GM04503 (cell line): ENCODE results near the gene MYO5C.

Experiments used
- DNase-seq: peaks from one replicate; pipeline ENCODE4 v3.0.0-alpha.2; 2012; ENCODE audit warnings: low read depth

MYO5C gene

DNA sequence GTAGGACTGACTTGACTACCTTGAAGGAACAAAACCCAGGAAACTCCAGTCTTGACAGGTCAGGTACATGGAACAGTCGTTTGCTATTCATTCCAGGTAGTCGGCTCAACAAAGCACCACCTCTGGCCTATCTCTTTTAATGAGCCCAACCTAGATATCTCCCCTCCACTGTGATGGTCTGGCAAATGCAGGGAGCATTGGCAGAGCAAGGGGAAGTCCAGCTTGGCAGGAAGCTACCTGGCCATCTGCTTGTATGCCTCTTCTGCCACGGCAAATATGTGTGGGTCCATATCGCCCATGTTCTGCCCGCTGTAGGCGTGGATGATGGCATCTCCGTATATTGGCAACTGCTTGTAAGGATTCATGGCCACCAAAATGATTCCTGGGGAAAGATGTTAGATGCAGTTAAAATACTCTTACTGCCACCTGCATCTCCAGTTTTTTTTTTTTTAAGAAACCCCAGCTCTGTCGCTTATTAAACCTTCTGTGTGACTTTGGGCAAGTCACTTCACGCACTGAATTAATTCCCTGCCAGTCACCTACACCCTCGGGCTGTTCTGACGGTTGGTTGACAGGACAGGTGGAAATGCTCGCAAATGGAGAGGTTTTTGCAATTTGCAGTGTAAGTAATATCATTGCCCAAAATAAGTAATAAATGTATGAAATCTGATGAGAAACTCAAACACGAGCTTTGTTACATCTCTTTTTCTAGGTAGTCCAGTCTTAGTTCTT, 16.8 kb downstream of the MYO5C start:
- DNase-seq = no peak

GRCh38 chr15:52278135-52278534, 17.5 kb downstream of the MYO5C start:
- no peak for DNase-seq

DNA sequence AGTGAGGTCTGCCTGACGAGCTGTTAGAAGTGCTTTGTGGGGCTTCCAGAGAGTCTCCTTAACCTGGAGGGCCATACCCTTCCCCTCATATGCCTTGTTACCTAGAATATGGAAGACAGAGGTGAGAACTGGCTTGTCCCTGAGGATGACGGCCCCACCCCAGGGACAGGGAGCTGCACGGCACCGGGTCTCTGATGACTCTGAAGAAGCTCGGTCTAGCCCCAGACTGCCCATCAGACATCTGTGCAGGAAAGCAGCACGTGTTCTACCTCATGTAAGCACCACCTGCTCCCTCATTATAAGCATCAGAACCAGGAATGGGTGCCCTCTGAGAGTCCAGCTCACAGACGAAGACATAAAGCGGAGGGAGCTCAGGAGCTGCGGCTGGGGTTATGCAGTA, 18.0 kb downstream of the MYO5C start:
- DNase-seq = no peak

GRCh38 chr15:52276256-52276770, 19.3 kb downstream of the MYO5C start:
- no peak for DNase-seq

- no peak for DNase-seq
Observed at GRCh38 chr15:52263563-52264282, 31.9 kb downstream of the MYO5C start.

DNA sequence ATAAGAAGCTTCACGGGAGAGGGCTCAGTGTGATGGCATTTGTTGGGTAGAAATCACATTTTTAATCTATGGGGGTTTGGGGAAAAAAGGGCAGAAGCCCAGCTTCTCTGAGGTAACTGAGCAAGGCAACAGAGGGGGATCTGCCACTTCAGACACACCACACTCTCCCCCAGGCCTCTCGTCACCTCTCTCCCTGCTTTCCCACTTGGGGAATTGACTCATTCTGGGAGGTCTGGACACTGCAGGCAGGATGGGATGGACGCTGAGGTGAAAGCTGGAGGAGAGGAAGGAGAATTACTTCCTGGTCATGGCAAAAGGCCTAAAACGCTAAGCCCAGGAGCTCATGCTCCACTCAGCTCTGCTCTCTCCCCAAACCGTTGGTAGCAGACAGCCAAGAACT, 33.2 kb downstream of the MYO5C start:
- DNase-seq = no peak

GRCh38 chr15:52261498-52262242, 33.9 kb downstream of the MYO5C start:
- DNase-seq = peak; percentile 36

- DNase-seq = no peak
Observed at GRCh38 chr15:52261026-52261425, 34.6 kb downstream of the MYO5C start.

- no peak for DNase-seq
Observed at GRCh38 chr15:52259503-52259902, 36.1 kb downstream of the MYO5C start.

DNA sequence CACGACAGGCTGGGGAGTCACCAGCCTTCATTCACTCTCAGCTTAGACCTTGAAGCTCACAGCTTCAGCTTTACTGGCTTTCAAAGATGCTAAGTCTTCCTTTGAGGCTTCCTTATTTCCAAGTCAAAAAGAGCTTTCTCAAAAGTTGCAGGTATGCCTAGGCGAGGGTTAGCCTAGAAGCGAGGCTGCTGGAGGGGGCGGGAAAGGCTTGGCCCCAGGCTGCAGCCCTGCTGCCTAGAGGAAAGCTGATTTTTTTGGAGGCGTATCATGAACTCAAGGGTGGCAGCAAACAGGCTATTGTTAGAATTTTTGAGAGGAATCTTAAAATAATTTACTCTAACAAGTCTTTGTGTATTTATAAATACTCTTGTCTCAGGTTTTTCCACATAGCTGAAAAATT, 37.1 kb downstream of the MYO5C start:
- DNase-seq = no peak

- DNase-seq = no peak
Observed at GRCh38 chr15:52257734-52258062, 37.9 kb downstream of the MYO5C start.

DNA sequence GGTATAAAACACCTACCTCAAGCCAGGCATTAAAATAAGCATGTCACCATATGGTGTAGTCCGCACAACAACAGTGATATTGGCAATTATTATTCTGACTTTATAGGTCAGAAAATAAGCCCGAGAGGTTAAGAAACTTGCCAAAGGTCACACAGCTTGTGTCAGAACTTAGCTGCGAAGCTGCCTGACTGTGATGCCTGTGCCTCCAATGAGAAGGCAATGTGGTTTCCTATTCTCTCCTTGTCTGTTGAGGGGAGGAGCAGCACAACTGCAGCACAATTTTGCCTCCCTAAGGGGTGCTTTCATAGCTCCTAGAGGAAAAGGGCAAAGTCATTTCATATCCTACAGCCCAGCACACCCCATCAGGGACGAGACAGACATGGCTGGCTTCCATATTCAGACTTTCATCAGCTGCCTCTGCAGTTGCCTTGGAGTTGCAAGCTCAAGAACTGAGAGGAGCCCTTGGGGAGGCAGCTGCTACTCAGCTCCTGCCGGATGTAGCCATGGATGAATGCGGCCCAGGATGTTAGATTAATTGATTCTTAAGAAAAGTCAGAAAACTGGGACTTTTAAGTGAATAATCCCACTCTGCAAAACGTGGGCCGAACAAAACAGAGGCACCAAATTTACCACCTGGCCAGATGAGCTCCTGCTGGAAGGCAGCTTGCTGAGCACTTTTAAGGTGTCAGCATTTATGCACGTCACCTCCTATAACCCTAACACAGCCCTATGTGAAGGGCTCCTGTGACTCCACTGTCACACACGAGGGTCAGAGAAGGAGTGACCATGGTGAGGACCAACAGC, 38.5 kb downstream of the MYO5C start:
- no peak for DNase-seq

DNA sequence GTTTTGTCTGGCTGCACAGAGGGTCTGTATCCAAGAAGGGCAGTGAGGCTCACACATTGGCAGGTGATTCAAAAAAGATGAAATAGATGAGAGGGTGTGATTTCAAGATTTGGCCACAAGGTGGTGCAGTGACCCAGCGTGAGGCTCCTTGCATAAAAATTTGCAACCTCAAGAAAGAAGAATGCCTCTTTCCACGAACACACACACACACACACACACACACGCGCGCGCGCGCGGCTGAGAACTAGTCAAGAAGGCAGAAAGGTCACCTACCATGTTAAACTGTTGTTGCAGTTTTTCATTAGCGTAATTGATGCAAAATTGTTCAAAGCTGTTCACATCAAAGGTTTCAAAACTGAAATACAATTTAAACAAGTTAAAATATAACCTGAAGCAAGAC, 39.2 kb downstream of the MYO5C start:
- no peak for DNase-seq

GRCh38 chr15:52255935-52256334, 39.7 kb downstream of the MYO5C start:
- DNase-seq = no peak

DNA sequence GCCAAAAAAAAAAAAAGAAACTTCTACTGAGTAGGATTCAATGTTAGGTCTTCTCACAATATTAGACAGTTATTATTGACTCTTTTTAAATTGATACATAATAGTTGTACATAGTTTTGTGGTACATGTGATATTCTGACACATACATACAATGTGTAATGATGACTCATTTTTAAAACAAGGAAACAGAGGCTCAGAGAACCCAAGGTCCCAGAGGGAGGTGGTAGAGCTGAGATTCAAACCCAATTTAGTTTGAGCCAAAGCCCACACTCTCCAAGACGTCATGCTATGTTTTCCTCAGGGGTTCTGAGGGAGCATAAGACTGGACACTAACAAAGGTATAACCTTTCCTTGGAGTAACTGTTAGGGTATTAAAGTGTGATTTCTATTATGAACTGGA, 40.6 kb downstream of the MYO5C start:
- DNase-seq = no peak

DNA sequence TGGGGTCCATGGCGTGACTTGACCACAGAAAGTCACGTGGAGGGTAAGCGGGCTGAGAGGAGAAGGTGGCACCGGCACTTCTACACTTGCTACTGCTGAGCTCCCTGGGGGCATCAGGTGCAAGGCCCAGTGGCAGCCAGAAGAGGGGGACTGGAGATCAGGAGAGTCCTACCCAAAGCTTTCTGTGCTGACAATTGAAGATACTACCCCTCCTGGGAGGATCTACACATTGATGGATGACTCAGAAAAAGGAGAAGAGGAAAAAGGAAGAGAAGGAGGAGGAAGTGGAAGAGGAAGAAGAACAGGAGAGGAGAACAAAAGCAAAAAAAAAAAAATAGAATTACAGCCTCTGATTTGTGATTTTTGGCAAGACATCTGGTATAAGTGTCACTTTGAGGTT, 41.2 kb downstream of the MYO5C start:
- DNase-seq = no peak

GRCh38 chr15:52252781-52253180, 42.8 kb downstream of the MYO5C start:
- DNase-seq = peak; percentile 89

- DNase-seq = no peak
Observed at GRCh38 chr15:52251144-52251860, 44.3 kb downstream of the MYO5C start.

DNA sequence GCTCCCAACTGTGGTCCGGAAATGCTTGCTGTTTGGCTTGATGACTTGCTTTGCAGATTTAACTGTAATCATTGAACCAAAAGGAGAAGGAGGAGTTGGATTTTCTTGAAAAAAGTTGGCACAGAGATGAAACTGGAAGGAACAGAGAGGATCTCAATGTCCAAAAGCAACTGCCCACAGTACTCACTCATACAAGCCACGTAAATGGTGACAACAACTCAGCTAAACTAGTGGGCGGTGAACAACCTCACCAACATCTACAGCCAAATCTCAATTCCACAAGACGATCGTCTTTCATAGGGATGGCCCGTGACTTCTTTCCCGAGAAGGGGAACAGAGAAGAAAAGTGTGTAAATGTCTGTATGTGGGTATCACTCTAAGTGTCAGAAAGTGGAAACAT, 48.1 kb downstream of the MYO5C start:
- no peak for DNase-seq

DNA sequence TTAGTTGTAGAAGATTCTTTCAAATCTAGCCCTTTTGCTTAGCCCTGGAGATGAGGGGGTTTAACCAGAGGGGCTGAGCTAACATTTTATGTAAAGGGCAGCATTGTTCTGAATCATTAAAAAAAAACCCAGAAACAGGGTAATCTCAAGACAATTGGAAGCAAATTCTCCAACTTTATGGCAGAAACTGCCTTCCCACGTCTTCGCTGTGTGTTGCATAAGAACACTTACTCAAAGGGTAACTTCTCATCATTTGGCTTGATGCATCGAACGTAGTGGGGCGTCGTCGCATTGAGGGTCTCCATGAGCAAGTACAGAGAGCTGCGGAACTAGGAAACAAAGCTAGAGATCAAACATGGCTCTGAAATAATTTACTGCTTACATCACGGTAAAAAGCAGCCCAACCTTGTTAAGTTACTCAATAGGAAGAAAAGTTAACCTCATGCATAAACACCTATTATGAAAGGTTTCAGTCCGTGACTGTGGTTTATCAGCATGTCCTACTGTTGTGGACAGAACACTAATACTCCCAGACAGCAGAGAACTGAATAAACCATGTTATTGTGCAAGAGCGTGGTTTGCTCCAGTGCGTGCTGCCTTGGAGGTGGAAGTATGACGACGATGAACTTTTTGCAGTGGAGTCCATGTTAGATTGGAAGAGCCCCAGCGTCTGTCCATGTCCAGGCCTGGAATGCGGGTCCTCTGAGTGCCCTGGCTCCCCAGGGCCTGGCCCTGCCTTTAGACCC, 48.7 kb downstream of the MYO5C start:
- DNase-seq = peak; percentile 66
